Measurements from ENCODE around the gene FMN1.

GRCh38 chr15:32870240-32871033 lies 324.1 kb downstream of the FMN1 start:
- TF ChIP-seq CTCF (conservative IDR thresholded peaks at IDR 0.05) (no peak), EZH2 (IDR thresholded peaks at IDR 0.05; ENCODE audit: low read depth) (no peak)
